HEK293 (cell line): Measurements from ENCODE around the gene COLQ.

Experiments used
- ATF2 ChIP-seq: fragments of 450-650 bp; formaldehyde crosslinking; IDR thresholded peaks from 2 replicates; pipeline ENCODE4 v1.5.1; 2016; ENCODE audit warnings: missing biosample characterization, missing genetic modification characterization, low read depth
- ZNF202 ChIP-seq: fragments of 450-650 bp; formaldehyde crosslinking; IDR thresholded peaks from 2 replicates; pipeline ENCODE4 v1.5.1; 2016; ENCODE audit warnings: missing biosample characterization, missing genetic modification characterization, borderline replicate concordance
- TF ChIP-seq, protein P1 (sequence below): fragments of 450-650 bp; formaldehyde crosslinking; IDR thresholded peaks from 2 replicates; pipeline ENCODE4 v1.5.1; 2016; ENCODE audit warnings: missing biosample characterization, missing genetic modification characterization

GRCh38 chr3:15542614-15543013, 21.1 kb upstream of the COLQ start:
- TF ChIP-seq, protein P1, sequence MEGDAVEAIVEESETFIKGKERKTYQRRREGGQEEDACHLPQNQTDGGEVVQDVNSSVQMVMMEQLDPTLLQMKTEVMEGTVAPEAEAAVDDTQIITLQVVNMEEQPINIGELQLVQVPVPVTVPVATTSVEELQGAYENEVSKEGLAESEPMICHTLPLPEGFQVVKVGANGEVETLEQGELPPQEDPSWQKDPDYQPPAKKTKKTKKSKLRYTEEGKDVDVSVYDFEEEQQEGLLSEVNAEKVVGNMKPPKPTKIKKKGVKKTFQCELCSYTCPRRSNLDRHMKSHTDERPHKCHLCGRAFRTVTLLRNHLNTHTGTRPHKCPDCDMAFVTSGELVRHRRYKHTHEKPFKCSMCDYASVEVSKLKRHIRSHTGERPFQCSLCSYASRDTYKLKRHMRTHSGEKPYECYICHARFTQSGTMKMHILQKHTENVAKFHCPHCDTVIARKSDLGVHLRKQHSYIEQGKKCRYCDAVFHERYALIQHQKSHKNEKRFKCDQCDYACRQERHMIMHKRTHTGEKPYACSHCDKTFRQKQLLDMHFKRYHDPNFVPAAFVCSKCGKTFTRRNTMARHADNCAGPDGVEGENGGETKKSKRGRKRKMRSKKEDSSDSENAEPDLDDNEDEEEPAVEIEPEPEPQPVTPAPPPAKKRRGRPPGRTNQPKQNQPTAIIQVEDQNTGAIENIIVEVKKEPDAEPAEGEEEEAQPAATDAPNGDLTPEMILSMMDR (tag by site-specific recombination), result no peak
- TF ChIP-seq ZNF202 (tag by site-specific recombination) (no peak), ATF2 (tag by site-specific recombination) (no peak)
